K562 (cell line): ENCODE results near the gene OBSCN. TPM values are rescaled to one million over a fixed set of nuclear protein-coding genes. Genes with fewer than 3 reads are reported as not detected.

ENCODE experiments used
- BDP1 ChIP-seq: IDR thresholded peaks from 3 replicates; pipeline ENCODE4 v1.6.1; 2011; ENCODE audit not compliant: insufficient read length, insufficient read depth
- GTF2E2 ChIP-seq: fragments of 200-800 bp; sonication (Bioruptor generic); IDR thresholded peaks from 2 replicates; pipeline ENCODE4 v1.6.1; 2016; ENCODE audit warnings: missing genetic modification characterization, missing compliant biosample characterization
- KLF13 ChIP-seq: fragments of 450-650 bp; IDR thresholded peaks from 2 replicates; pipeline ENCODE4 v1.6.1; 2016; ENCODE audit warnings: missing genetic modification characterization, low read depth, mild to moderate bottlenecking, missing compliant biosample characterization, moderate library complexity, borderline replicate concordance
- NCOA2 ChIP-seq, 2 experiments: fragments of 450-650 bp; IDR thresholded peaks; 2 replicates each; pipeline ENCODE4 v1.6.1; 2018; ENCODE audit warnings: mild to moderate bottlenecking in 2 of 2, moderate library complexity in 1 of 2; ENCODE audit not compliant: partially characterized antibody in 2 of 2
- SP1 ChIP-seq: sonication (generic); formaldehyde crosslinking; IDR thresholded peaks from 2 replicates; pipeline ENCODE4 v1.8.1; 2022; ENCODE audit warnings: mild to moderate bottlenecking, missing genetic modification reagents
- ZNF121 ChIP-seq: sonication (generic); formaldehyde crosslinking; conservative IDR thresholded peaks from 2 replicates; pipeline ENCODE4 v1.8.0; 2022; ENCODE audit warnings: missing genetic modification reagents
- ZNF232 ChIP-seq: sonication (generic); formaldehyde crosslinking; IDR thresholded peaks from 2 replicates; pipeline ENCODE4 v1.8.0; 2022; ENCODE audit warnings: mild to moderate bottlenecking, missing genetic modification reagents
- ZNF707 ChIP-seq: fragments of 250-450 bp; sonication (Bioruptor Pico); conservative IDR thresholded peaks from 2 replicates; pipeline ENCODE4 v1.8.0; 2022; ENCODE audit warnings: inconsistent platforms, mild to moderate bottlenecking, moderate library complexity
- ZNF79 ChIP-seq: fragments of 250-450 bp; sonication (Bioruptor Pico); IDR thresholded peaks from 2 replicates; pipeline ENCODE4 v1.4.0; 2020; ENCODE audit warnings: low read depth, mild to moderate bottlenecking, moderate library complexity
- polyA plus RNA-seq, 8 experiments: library from polyadenylated mRNA; depleted of rRNA in 4 of 8; stranded (reverse) in 5 of 8; unstranded in 3 of 8; fragments of >200 nt; fragmentation: Nextera tagmentation in 2 of 8; fragmentation: Illumina TruSeq in 1 of 8; extraction: Ambion mirVana in 2 of 8; extraction: Trizol in 1 of 8; gene quantifications; 2 replicates each; pipeline versions ENCODE4 v1.2.1 to v1.2.3, GENCODE V29; 2011 to 2014; ENCODE audit warnings: inconsistent platforms in 1 of 8, missing spikeins in 1 of 8
- total RNA-seq, 7 experiments: library from RNA; depleted of rRNA in 6 of 7; stranded (reverse); fragments of >200 nt in 6 of 7; fragmentation: Illumina TruSeq in 2 of 7; extraction: Trizol in 2 of 7; gene quantifications; 2 replicates each; pipeline versions ENCODE4 v1.2.1 to v1.2.3, GENCODE V29; 2011 to 2021; ENCODE audit warnings: low replicate concordance in 1 of 7
- TF ChIP-seq, protein P1 (sequence below): fragments of 250-450 bp; sonication (Bioruptor Pico); IDR thresholded peaks from 2 replicates; pipeline ENCODE4 v1.8.0; 2022; ENCODE audit warnings: inconsistent platforms
- TF ChIP-seq, protein P2 (sequence below): fragments of 250-450 bp; sonication (Bioruptor Pico); IDR thresholded peaks from 2 replicates; pipeline ENCODE4 v1.4.0; 2020; ENCODE audit warnings: mild to moderate bottlenecking, moderate library complexity, borderline replicate concordance
- TF ChIP-seq, protein P3 (sequence below): fragments of 450-650 bp; formaldehyde crosslinking; IDR thresholded peaks from 2 replicates; pipeline ENCODE4 v1.4.0; 2022; ENCODE audit warnings: missing genetic modification characterization
- TF ChIP-seq, protein P4 (sequence below): fragments of 450-650 bp; conservative IDR thresholded peaks from 2 replicates; pipeline ENCODE4 v1.6.1; 2016; ENCODE audit warnings: missing genetic modification characterization, low read depth, mild to moderate bottlenecking, control low read depth, missing compliant biosample characterization
- TF ChIP-seq, protein P5 (sequence below): fragments of 250-450 bp; sonication (Bioruptor Pico); IDR thresholded peaks from 2 replicates; pipeline ENCODE4 v1.5.0; 2021
- TF ChIP-seq, protein P6 (sequence below): fragments of 200-800 bp; sonication (Bioruptor generic); IDR thresholded peaks from 2 replicates; pipeline ENCODE4 v1.6.1; 2017; ENCODE audit warnings: missing genetic modification characterization, missing compliant biosample characterization
- TF ChIP-seq, protein P7 (sequence below): fragments of 450-650 bp; conservative IDR thresholded peaks from 2 replicates; pipeline ENCODE4 v1.6.1; 2016; ENCODE audit warnings: missing genetic modification characterization, low read depth, mild to moderate bottlenecking, missing compliant biosample characterization, moderate library complexity

OBSCN gene
- total and polyA plus RNA-seq, 9 of the 15 experiments (the other 6 are each of a cell fraction or from before 2014, with no cell fraction given), result 0.18 to 19.7 (median 3.6) TPM

DNA sequence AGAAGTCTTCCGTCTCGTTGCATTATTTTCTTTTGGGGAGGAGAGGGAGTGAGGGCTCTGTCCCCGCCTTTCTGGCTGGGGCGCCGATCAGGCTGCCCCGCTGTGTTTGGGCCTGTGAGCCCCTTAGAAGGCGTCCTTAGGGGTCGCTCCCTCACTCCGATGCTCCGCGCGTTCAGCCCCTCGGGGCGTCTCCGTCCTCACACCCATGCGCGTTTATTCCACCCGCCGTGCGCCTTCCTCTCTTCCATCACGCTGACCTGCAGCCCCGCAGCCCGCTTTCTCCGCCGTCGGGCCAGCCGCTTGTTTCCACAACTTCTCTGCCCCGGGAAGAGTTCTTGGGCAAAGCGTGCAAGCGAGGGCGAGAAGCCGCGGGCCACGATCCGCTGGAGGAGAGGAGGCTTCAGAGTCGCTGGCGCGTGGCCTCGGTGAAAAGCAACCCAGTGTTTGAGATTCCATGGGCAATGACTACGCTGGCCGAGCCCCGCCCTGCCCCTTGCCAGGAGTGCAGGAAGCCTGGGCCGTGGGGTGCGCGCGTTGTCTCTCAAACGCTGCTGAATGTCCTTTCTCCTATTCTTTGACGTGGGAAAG lies 171.1 kb downstream of the OBSCN start (continued):
- TF ChIP-seq, protein P1, sequence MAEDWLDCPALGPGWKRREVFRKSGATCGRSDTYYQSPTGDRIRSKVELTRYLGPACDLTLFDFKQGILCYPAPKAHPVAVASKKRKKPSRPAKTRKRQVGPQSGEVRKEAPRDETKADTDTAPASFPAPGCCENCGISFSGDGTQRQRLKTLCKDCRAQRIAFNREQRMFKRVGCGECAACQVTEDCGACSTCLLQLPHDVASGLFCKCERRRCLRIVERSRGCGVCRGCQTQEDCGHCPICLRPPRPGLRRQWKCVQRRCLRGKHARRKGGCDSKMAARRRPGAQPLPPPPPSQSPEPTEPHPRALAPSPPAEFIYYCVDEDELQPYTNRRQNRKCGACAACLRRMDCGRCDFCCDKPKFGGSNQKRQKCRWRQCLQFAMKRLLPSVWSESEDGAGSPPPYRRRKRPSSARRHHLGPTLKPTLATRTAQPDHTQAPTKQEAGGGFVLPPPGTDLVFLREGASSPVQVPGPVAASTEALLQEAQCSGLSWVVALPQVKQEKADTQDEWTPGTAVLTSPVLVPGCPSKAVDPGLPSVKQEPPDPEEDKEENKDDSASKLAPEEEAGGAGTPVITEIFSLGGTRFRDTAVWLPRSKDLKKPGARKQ, result 0 out of 2 replicates have a peak, but pooled peaks have one; percentile 13
- TF ChIP-seq, protein P2, sequence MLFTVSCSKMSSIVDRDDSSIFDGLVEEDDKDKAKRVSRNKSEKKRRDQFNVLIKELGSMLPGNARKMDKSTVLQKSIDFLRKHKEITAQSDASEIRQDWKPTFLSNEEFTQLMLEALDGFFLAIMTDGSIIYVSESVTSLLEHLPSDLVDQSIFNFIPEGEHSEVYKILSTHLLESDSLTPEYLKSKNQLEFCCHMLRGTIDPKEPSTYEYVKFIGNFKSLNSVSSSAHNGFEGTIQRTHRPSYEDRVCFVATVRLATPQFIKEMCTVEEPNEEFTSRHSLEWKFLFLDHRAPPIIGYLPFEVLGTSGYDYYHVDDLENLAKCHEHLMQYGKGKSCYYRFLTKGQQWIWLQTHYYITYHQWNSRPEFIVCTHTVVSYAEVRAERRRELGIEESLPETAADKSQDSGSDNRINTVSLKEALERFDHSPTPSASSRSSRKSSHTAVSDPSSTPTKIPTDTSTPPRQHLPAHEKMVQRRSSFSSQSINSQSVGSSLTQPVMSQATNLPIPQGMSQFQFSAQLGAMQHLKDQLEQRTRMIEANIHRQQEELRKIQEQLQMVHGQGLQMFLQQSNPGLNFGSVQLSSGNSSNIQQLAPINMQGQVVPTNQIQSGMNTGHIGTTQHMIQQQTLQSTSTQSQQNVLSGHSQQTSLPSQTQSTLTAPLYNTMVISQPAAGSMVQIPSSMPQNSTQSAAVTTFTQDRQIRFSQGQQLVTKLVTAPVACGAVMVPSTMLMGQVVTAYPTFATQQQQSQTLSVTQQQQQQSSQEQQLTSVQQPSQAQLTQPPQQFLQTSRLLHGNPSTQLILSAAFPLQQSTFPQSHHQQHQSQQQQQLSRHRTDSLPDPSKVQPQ (CRISPR knock-in tag), result no peak
- TF ChIP-seq, protein P3, sequence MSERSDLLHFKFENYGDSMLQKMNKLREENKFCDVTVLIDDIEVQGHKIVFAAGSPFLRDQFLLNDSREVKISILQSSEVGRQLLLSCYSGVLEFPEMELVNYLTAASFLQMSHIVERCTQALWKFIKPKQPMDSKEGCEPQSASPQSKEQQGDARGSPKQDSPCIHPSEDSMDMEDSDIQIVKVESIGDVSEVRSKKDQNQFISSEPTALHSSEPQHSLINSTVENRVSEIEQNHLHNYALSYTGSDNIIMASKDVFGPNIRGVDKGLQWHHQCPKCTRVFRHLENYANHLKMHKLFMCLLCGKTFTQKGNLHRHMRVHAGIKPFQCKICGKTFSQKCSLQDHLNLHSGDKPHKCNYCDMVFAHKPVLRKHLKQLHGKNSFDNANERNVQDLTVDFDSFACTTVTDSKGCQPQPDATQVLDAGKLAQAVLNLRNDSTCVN (CRISPR knock-in tag), result no peak
- TF ChIP-seq ZNF232 (CRISPR knock-in tag), result no peak
- TF ChIP-seq, protein P4, sequence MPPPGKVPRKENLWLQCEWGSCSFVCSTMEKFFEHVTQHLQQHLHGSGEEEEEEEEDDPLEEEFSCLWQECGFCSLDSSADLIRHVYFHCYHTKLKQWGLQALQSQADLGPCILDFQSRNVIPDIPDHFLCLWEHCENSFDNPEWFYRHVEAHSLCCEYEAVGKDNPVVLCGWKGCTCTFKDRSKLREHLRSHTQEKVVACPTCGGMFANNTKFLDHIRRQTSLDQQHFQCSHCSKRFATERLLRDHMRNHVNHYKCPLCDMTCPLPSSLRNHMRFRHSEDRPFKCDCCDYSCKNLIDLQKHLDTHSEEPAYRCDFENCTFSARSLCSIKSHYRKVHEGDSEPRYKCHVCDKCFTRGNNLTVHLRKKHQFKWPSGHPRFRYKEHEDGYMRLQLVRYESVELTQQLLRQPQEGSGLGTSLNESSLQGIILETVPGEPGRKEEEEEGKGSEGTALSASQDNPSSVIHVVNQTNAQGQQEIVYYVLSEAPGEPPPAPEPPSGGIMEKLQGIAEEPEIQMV (tag), result no peak
- no peak for TF ChIP-seq BDP1
- TF ChIP-seq KLF13 (tag), result no peak
- TF ChIP-seq, protein P5, sequence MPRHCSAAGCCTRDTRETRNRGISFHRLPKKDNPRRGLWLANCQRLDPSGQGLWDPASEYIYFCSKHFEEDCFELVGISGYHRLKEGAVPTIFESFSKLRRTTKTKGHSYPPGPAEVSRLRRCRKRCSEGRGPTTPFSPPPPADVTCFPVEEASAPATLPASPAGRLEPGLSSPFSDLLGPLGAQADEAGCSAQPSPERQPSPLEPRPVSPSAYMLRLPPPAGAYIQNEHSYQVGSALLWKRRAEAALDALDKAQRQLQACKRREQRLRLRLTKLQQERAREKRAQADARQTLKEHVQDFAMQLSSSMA (CRISPR knock-in tag), result no peak
- TF ChIP-seq ZNF707 (CRISPR knock-in tag), result no peak
- TF ChIP-seq SP1 (CRISPR knock-in tag), result 0 out of 2 replicates have a peak, but pooled peaks have one; percentile 4
- no peak for TF ChIP-seq GTF2E2 (tag)
- TF ChIP-seq, protein P6, sequence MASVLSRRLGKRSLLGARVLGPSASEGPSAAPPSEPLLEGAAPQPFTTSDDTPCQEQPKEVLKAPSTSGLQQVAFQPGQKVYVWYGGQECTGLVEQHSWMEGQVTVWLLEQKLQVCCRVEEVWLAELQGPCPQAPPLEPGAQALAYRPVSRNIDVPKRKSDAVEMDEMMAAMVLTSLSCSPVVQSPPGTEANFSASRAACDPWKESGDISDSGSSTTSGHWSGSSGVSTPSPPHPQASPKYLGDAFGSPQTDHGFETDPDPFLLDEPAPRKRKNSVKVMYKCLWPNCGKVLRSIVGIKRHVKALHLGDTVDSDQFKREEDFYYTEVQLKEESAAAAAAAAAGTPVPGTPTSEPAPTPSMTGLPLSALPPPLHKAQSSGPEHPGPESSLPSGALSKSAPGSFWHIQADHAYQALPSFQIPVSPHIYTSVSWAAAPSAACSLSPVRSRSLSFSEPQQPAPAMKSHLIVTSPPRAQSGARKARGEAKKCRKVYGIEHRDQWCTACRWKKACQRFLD (CRISPR knock-in tag), result no peak
- TF ChIP-seq, protein P7, sequence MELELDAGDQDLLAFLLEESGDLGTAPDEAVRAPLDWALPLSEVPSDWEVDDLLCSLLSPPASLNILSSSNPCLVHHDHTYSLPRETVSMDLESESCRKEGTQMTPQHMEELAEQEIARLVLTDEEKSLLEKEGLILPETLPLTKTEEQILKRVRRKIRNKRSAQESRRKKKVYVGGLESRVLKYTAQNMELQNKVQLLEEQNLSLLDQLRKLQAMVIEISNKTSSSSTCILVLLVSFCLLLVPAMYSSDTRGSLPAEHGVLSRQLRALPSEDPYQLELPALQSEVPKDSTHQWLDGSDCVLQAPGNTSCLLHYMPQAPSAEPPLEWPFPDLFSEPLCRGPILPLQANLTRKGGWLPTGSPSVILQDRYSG (tag), result no peak
- no peak for TF ChIP-seq NCOA2 (IDR thresholded peaks at IDR 0.05; ENCODE audit: partially characterized antibody in 2 of 2)
- TF ChIP-seq ZNF79 (CRISPR knock-in tag), result no peak
- TF ChIP-seq ZNF121, result no peak
